22Rv1 (cell line): Measurements from ENCODE around the gene HECTD1.
"Not testable (repeated sequence)": the region's sequence is repeated elsewhere in the genome, so short reads cannot be mapped to it uniquely, and the experiment has no call there.

Source experiments
- H3K27ac ChIP-seq: fragments of 450-650 bp; 2 replicates; pipeline ENCODE4 v1.5.1; 2017
- CTCF ChIP-seq: fragments of 450-650 bp; IDR thresholded peaks from 2 replicates; pipeline ENCODE4 v1.5.1; 2017; ENCODE audit warnings: mild to moderate bottlenecking
- ZFX ChIP-seq: fragments of 450-650 bp; IDR thresholded peaks from 2 replicates; pipeline ENCODE4 v1.6.1; 2017; ENCODE audit warnings: antibody characterized with exemption, borderline replicate concordance

The HECTD1 gene

GRCh38 chr14:31096255-31096654 lies 111.3 kb downstream of the HECTD1 start:
- no peak overlapping the region for H3K27ac ChIP-seq
- TF ChIP-seq CTCF (no peak), ZFX (no peak)

GRCh38 chr14:31095817-31096216 lies 111.8 kb downstream of the HECTD1 start:
- not testable (repeated sequence) for H3K27ac ChIP-seq

- not testable (repeated sequence) for H3K27ac ChIP-seq
These were observed 113.4 kb downstream of the HECTD1 start for GRCh38 chr14:31093884-31094839.

- no peak for TF ChIP-seq CTCF
- H3K27ac ChIP-seq, result peak overlapping the region; percentile 92
These were observed 115.4 kb downstream of the HECTD1 start for GRCh38 chr14:31092160-31092708.

GRCh38 chr14:31090883-31091764 lies 116.5 kb downstream of the HECTD1 start:
- TF ChIP-seq ZFX, result no peak
- no peak for TF ChIP-seq CTCF
- peak overlapping the region; percentile 92 for H3K27ac ChIP-seq

- H3K27ac ChIP-seq, result peak overlapping the region; percentile 12; the same call in 1 of the 2 replicates
These were observed 121.1 kb downstream of the HECTD1 start for GRCh38 chr14:31086466-31086865.

GRCh38 chr14:31085027-31085426 lies 122.6 kb downstream of the HECTD1 start:
- no peak overlapping the region for H3K27ac ChIP-seq
- TF ChIP-seq ZFX, result no peak
- no peak for TF ChIP-seq CTCF

- no peak for TF ChIP-seq ZFX
- no peak for TF ChIP-seq CTCF
- no peak overlapping the region for H3K27ac ChIP-seq
These were observed 123.2 kb downstream of the HECTD1 start for GRCh38 chr14:31084385-31084784.
